Ramos (cell line): ENCODE measurements around the gene MED28.

ENCODE experiments used
- in situ Hi-C: fragments of 300-500 bp; cut with MboI; formaldehyde crosslinking; loops from one replicate; pipeline ENCODE4 v1.14.3; 2022; ENCODE audit warnings: low sequenced_read_pairs; ENCODE audit not compliant: unreplicated experiment

The MED28 gene

DNA sequence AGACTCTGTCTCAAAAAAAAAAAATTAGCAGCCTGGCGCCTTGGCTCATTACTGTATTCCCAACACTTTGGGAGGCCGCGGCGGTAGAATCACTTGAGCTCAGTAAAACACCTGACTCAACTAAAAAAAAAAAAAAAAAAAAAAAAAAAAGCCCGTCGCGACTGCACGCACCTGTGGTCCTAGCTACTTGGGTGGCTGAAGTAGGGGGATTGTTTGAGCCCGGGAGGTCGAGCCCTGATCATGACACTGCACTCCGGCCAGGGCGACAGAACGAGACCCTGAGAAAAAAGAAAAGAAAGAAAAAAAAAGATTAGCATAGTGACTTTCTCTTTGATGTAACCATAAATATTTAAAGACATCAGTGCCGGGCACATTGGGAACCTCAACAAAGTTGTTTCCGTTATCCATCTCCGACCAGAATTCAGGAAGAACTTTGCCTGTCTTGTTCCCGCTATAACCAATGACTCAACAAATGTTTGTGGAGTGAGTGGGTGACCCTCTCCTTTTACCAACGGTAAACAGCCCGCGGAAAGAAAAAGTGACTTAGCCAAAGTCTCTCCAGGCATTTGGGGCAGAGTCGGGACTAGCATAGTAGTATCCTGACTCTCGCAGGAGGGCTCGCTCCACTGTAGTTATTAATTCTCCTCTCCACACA is 553 bp upstream of the MED28 start:
- in situ Hi-C loops = no loop called here

DNA sequence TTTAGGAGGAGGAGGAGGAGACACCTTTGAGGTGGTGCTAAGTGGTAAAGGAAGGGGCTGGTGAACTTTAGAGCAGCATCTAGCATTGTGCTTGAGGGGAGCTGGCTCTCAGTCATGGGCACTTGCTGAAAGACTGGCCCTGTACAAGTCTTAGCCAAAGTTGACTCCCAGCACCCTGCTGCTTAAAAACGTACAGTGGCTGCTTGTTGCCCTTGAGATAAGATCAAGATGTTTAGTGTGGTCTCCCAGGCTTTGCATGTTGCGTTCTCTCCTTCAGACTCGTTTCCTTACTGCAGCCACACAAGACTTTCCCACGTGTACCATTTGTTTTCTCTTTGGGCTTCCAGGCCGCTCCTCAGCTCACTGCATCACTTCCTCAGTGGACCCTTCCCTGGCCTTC is 1.8 kb downstream of the MED28 start:
- in situ Hi-C loops = no loop called here

DNA sequence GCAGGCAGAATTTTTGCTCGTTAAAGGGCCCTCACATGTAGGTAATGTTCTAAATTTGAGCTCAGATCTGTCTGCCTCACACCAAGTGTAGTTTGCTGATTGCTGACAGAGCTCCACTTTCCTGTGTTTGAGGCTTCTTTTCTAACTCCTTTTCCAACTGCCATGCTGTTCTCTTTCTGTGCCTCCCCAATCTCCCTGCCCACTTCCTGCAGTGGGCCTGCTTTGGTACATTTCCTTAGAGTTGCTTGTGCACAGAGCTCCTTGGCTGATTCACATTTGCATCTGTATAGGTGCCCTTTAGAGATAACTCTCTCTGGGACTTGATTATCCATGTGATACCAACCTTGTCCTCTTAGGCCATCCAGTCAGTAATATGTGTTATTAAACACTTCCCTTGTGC is 4.5 kb downstream of the MED28 start:
- in situ Hi-C loops = no loop called here

DNA sequence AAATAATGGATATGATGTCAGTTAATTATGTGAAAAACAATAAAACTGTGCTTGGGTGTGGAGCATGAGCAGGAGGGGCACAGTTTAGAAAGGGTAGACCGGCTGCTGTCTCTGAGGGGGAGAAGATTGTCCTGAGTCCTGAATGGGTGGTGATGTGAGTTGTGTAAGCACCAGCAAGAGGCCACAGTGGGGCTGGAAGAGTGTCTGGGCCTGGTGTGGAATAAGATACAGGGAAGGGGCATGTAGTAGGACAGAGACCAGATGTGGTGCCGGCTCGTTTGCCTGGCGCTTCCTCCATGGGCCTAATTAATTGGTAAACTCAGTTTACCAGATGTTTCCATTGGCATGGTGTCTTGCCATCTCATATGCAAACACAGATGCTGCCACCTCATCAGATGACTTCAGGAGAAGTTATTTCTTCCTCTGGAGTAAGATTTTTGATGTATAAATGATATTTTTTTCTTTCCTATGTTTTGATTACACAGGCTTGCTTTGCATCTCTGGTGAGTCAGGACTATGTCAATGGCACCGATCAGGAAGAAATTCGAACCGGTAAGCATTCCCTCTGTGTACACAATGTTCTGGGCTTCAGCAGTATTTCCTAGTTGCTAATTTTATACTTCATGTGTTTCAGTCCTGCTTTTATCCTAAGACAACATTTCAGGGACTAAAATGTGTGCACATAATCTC is 5.1 kb downstream of the MED28 start:
- in situ Hi-C loops = no loop called here

DNA sequence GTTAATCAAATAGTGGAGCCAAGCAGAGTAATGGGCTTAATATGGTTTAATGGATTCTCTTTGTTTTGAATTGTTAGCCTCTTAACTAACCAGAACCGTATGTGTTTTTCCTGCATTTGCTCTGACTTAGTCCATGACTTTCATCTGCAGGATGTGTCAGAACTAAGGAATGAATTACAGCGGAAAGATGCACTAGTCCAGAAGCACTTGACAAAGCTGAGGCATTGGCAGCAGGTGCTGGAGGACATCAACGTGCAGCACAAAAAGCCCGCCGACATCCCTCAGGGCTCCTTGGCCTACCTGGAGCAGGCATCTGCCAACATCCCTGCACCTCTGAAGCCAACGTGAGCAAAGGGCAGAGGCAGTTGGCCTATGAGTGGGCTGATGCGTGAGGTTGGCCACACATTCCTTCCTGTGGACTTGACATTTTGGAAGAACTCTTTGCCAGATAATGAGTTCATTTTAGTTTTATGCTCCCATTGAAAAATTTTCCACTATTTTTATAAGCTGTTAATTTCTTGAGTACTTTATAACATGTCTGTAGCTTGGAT is 9.1 kb downstream of the MED28 start:
- in situ Hi-C loops = no loop called here

DNA sequence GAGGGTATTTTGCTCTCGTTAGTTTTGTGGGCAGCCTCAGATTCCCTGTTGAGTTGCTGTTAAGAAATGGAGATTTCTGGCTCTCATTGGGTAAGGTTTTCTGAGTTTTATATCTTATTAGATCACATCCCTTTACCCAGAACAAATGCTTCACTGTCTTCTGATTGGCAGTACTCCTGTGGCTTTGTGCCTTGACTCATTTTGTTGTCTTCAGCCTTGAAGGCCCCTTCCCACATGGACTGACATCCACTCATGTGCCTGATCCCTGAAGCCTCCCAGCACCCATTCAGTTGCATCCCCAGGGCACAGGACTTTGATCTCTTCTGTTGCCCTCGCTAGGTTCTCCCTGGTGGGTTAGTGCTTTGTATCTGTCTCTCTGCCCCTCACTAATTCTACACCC is 10.4 kb downstream of the MED28 start:
- in situ Hi-C loops = no loop called here

DNA sequence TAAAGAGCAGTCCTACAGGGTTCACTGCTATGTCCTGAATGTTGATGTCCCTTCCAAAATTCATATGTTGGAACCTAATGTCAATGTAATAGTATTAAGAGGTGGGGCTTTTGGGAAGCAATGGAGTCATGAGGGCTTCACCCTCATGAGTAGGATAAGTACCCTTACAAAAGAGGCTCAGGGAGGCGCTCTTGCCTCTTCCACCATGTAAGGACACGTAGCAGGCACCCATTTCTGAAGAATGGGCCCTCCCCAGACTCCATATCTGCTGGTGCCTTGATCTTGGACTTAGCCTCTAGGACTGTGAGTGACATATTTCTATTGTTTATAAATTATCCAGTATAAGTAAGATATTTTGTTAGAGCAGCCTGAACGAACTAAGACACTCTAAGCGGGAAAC is 15.8 kb downstream of the MED28 start:
- in situ Hi-C loops = no loop called here

DNA sequence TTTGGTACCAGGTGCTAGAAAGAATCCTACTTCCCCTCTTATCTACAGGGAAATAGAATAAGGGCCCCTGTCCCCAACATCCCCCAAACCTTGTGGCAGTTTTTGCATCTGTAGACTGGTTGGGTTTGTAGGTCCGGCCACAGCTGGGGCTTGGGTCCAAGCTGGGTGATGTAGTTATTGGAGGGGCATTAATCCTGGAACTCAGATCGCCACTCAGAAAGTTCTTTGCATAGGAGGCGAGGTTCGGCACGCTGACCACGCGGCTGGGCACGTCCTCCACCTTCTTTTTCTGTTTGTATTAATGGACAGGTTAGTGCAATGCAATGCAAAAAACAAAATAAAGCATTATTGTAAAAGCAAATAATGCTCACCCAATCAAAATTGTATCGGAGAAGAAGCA is 19.2 kb downstream of the MED28 start:
- in situ Hi-C loops = no loop called here

DNA sequence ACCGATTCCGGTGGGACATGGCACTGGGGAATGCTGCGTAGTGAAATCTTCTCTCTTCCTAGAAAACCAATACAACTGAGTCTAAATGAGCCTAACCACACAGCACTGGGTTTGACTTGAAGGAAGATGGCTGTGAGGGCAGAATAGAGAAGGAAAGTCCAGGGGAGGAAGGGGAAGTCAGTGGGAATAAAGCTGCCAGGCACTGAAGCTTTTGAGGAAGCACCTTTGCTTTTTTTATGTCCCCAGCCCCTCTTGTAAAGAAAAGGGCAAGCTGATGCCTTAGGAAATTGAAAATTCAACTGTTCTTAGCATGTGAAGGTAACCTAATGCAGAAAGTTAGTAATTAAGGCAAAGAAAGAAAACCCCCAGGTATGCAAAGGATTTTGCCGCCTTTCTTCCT is 20.6 kb downstream of the MED28 start:
- in situ Hi-C loops = loop anchor here (5.0 kb wide), 1 partner anchor 88 kb away; no protein-coding TSS in a partner anchor

DNA sequence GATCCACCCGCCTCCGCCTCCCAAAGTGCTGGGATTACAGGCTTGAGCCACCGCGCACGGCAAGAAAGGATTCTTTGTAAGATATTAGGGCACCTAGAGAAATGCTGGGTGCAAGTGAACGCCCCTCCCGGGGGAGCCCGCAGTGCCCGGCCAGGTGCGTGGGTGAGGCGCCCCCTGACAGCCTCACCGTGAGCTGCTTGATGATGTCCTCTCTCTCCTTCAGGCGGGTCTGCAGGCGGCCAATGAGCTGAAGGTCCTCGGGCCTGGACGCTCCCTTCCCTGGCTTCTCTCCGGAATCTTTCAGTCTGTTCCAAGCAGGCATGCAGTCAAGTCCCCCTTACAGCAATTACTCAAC is 21.9 kb downstream of the MED28 start:
- in situ Hi-C loops = loop anchor here (5.0 kb wide), 1 partner anchor 89 kb away; no protein-coding TSS in a partner anchor

DNA sequence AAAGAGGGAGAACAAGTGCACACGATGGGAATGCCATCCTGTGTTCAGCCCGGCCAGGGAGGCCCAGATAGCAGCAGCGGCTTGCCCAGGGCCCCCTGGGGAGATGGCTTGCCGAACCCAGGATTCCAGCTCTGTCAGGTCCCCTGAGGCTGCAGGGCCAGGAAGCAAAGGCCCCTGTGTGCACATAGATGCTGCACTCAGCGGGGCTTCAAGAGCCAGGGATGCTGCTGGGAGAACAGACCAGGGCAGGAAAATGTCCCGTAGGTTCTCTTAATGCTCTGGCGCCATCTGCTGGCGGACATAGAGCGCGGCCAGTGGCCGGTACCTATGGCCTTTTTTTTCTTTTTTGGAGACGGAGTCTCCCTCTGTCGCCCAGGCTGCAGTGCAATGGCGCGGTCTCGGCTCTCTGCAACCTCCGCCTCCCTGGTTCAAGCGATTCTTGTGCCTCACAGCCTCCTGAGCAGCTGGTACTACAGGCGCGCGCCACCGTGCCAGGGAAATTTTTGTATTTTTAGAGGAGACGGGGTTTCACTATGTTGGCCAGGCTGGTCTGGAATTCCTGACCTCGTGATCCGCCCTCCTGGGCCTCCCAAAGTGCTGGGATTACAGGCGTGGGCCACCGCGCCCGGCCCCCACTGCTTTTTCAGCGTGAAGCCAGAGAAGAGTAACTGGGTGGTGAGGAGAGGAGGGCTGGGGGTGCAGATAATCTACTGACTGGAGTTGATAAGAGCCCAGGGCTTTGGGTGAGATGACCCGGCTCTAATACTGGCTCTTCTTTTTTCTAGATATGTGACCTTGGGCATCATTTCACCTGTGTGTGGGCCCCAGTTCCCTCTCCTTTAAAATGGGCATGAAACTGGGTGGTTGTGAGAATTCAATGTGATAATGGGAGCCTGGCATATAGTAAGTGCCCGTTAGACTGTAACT is 22.5 kb downstream of the MED28 start:
- in situ Hi-C loops = loop anchor here (5.0 kb wide), 1 partner anchor 90 kb away; no protein-coding TSS in a partner anchor

DNA sequence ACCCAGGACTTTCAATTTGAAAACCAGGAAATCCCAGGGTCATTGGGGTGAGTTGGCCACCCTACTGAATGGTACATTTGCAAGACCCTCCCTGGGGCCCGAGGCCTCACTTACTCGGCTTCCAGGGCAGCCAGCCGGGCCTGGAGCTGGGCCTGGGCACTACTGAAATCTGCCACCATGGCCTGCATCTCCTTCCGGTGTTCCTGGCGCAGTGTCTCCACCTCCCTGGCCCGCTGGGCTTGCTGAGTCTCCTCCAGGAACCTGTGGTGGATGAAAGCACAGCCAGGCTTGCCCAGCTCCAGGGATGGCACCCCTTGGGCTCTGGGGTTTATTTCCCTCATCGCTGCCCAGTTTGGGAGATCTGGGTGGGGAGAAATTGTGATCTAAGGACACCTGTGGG is 24.7 kb downstream of the MED28 start:
- in situ Hi-C loops = loop anchor here (5.0 kb wide), 1 partner anchor 92 kb away; no protein-coding TSS in a partner anchor

DNA sequence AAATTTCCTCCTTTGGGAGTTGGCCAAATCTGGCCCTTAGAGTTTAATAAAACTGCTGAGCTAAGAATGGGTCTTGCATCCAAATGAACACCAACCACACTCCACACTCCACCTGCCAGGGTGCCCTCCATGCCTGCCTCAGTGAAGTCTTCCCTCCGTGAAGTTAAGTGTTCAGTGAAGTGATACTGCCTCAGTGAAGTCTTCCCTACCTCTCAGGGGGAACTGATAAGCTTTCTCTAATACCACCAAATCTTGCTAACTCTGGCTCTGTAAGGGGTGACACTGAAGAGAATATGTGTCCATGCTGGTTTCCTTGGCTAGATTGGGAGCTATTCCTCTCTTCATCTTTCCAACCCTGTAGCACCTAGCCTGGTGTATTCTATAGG is 27.9 kb downstream of the MED28 start:
- in situ Hi-C loops = no loop called here

DNA sequence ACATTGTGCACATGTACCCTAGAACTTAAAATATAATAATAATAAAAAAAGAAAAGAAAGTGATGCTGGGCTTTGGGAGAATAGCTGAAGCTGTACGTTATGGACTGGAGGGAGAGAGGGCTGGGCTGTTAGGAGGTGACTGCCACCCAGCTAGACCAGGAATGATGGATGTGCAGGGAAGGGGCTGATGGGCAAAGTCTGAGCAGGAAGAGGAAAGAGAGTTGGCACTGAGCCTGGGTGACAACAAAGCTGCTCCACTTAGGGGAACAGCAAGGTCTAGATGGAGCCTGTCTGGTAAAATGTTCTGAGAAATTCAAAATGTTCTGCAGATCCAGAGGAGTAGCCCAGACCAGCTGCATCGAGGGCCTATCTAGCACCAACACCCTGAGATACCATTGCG is 32.3 kb downstream of the MED28 start:
- in situ Hi-C loops = no loop called here

DNA sequence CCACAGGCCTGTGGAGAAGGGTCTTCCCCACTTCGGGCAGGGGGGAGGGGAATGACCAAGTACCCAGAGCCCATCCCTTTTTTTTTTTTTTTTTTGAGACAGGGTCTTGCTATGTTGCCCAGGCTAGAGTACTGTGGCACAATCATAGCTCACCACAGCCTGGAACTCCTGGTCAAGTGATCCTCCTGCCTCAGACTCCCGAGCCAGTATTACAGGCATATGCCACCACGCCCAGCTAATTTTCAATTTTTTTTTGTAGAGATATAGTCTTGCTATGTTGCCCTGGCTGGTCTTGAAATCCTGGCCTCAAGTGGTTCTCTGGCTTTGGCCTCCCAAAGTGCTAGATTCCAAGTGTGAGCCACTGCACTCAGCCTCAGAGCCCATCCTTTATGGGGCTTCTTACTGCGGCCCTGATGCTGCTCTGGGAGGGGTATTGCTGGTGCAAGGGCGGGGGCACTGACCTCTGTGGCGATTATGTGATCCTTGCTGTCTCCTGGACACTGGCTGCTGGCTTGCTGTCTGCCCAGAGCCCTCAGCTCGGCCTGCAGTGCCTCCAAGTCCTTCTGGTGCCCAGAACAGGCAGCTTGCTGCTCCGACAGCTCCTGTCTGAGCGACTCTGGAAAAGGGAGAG is 32.9 kb downstream of the MED28 start:
- in situ Hi-C loops = no loop called here

DNA sequence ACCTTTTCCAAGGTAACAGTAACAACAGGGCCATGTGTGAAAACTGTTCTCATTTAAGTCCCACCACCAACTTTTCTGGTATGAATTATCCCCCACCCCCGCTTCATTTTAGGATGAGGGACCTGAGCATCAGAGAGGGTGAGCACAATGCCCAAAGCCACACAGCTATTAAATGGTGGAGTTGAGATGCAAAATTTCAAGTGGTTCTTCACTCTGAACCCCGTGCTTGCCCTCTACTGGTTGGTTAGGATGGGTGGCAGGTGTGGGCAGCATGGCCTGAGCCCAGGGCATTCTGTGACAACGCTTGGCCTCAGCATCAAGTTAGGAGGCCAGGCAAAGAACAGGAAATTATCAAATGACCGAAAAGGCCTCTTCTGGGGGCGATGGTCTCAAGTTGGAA is 33.5 kb downstream of the MED28 start:
- in situ Hi-C loops = no loop called here

DNA sequence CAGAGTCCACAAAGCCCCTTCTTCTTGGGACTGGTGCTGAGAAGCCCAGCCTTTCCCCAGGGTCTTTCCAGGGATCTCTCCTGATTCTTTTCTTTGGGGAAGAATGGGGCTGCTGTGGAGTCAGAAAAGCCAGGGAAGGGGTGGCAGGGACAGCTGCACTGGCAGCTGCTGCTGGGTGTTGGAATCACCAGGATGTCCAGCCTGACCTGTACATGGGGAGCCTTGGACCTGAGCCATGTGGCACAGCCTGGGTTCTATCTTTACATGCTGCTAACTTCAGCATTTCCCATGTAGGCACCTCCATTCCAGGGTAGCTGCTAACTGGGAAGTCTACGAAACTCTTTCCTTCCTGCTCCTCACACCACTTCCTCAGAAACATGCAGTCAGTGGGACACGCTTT is 36.0 kb downstream of the MED28 start:
- in situ Hi-C loops = no loop called here

DNA sequence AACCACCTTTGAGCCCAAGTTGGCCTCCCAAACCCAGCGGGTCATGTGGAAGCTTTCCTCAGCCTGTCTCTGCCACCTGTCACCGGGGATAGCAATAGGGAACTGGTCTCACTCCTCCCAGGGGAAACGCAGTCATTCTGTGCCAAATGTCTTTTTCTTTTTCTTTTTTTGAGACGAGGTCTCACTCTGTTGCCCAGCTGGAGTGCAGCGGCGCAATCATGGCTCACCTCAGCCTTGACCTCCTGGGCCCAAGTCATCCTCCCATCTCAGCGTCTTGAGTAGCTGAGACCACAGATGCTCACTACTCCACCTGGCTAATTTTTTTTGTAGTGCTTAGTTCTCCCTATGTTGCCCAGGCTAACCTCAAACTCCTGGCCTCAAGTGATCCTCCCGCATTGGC is 40.3 kb downstream of the MED28 start:
- in situ Hi-C loops = no loop called here

DNA sequence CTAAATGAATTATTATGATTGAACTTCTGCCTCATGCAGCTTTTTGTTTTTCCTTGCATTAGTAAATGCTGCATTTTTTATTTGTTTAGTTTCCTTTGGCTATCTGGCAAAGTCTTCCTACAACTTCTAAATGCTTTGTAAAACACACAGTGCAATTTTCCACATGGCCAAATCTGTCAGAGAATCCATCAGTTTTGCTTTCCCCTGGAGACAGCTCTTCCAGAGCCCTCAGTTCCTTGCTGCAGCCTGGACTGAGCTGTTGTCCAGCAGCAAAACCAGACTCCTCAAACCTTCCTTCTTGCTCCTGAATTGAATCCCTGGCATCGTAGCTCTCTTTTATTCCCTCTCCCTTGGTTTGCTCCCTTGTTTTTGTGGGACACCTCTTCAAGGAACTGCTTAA is 42.6 kb downstream of the MED28 start:
- in situ Hi-C loops = no loop called here

DNA sequence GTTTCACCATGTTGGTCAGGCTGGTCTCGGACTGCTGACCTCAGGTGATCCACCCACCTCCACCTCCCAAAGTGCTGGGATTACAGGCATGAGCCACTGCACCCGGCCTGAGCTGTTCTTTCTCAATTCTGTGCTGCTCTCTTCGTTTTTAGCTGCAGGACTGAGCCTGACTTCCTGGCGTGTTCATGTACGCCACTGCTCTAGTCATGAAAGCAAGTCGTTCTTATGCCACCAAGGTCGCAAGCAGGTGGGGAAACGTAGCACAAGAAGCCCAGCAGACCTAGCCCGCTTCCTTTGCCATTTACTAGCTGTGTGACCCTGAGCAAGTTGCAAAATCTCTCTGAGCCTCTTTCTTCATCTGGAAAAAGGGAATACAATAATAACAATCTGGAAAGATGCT is 43.4 kb downstream of the MED28 start:
- in situ Hi-C loops = no loop called here
